HG03135 (cell line): Measurements from ENCODE around the gene CMTM6.
"Not testable (repeated sequence)": the region's sequence is repeated elsewhere in the genome, so short reads cannot be mapped to it uniquely, and the experiment has no call there.

Source experiments
- ATAC-seq: cut with Tn5 transposase; IDR thresholded peaks from one replicate; pipeline ENCODE4 v1.9.1; 2021; ENCODE audit warnings: mild to moderate bottlenecking, moderate library complexity; ENCODE audit not compliant: unreplicated experiment

The CMTM6 gene

DNA sequence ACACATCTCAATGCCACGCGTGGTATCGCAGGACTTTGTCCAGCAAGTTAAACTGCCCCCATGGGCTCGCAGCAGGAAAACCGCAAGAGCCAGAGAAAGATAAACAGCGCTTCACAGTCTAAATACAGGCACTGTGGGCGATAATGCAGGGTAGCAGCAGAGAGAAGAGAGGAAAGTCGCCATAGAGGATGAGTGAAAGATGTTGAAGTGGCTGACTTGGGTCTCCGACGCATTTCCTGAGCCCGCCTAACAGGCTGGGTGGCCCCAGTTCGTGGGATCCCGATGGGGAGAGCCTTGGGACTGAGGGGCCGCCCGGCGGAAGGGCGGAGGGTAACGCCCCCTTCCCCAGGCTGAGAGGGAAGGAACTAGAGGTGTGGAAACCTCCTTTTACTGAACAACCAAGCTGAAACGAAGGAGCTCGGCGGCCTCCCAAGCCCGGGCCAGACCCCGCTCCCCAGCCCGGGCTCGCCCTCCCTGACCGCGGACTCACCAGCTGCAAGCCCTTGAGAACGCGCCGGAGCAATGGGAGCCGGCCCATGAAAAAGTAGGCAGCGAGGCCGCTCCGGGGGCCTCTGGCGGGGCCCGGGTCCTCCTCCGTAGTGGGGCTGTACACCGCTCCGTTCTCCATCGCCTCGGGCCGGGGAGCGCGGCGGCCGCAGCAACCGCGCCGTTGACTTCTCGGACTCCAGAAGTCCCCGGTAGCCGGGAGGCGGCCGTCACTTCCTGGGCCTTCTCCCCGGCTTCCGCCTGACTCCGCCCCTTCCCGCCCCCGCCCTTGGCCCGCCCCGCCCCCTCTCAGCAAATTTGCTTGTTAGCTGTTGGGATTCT is at the start of gene CMTM6:
CMTM6 (minus strand) TSS at position 735 of the 828 bp plus-strand sequence; CDS start at position 628, 107 bp downstream.
- peak; percentile 72 for ATAC-seq

DNA sequence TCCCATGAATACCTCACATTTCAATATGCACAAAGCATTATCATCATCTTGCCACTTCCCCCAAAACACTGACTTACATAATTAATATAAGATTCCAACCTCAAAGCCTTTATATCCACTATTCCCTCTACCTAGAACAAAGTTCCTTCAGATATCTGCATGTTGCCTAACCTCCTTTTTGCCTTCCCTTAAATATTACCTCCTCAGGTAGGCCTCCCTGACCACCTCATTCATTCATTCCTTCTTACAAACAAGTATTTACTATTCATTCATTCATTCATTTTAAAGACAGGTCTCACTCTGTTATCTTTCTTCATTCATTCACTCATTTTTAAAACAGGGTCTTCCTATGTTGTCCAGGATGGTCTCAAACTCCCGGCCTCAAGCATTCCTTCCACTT is 49.4 kb upstream of the CMTM6 start:
- ATAC-seq: no peak

DNA sequence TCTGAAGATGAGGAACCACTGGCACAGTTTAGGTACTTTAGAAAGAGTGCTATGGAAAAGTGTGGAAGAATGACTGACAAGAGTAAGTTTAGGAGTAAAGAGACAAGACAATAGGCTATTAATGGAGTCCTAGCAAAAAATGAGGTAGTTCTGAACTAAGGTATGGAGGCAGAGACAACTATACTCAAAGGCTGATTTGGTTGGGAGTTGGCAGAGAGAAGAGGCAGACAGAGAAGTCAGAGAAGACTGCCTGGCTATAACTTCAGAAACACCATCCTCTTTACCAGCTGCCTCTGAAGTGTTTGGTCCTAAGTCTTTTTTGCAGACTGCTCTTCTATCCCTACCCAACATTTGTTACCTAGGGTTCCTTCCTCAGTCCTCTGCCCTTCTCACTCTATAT is 48.8 kb upstream of the CMTM6 start:
- ATAC-seq: no peak

GRCh38 chr3:32551087-32551486 is 48.4 kb upstream of the CMTM6 start:
- ATAC-seq: no peak

- ATAC-seq: no peak
Measured at GRCh38 chr3:32545305-32545704, 42.7 kb upstream of the CMTM6 start.

DNA sequence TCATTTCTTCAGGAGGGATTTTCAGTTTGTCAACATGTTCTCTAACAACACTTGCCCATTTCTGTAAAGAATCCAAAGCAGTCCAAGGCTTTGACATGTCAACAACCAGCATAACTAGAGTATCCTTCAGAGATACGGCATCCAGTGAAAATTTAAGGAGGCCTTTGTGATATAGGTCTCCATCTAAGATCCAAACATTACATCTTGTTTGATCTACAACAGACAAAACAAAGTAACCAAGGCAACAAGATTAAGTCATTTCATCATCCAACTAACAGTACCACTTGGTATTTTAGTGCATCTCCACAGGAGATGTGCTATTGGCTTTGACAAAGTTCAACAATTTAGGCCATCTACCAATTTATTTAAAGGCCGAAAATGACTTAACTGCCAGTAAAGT is 42.2 kb upstream of the CMTM6 start:
- ATAC-seq: no peak

DNA sequence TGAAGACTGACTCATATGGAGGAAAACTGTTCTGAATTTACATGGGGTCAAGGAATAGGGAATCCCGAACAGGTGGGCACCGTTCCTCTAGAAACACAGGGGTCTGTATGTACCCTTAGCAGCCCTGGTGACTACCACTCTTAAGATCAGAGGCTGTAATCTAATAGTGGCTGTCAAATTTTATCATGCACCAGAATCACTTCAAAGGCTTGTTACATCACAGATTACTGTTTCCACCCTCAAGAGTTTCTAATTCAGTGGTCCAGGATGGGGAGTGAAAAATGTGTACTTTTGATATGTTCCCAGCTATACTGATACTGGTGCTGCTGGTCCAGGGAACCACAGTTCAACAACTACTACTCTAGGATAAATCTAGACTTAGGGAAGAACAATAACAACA is 40.2 kb upstream of the CMTM6 start:
- no peak for ATAC-seq

DNA sequence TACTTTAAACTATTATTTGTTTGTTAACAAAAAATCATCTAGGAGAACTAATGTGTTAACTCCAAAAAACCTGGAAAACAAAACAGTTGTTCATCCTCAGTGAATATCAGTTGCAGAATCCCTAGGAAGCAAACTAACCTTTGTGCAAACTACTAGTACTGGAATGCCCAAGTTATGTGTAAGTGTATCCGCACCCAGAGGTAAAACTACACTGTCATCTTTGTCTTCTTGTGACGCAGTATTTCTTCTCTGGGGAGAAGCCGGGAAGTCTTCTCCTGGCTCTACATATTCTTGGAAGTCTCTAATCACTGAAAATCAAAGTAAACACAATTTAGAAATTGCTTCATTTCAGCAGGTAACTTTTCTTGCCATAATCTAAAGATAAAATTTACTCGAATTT is 38.2 kb upstream of the CMTM6 start:
- no peak for ATAC-seq

DNA sequence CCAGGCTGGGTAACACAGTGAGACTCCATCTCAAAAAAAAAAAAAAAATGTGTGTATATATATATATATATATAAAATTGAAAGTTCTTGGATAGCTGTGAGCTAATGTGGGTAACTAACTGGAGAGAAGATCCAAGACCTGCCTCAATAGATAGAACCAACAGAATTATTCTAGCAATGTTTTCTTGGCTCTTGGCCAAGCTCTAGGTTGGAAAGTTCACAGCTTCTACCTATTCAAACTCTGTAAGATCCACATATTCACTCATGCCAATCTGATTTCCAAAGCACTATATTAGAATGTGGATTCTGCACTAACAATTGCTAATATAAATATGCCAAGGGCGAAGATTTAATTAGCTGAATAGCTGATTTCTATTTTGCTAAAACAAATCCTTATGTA is 29.8 kb upstream of the CMTM6 start:
- no peak for ATAC-seq

DNA sequence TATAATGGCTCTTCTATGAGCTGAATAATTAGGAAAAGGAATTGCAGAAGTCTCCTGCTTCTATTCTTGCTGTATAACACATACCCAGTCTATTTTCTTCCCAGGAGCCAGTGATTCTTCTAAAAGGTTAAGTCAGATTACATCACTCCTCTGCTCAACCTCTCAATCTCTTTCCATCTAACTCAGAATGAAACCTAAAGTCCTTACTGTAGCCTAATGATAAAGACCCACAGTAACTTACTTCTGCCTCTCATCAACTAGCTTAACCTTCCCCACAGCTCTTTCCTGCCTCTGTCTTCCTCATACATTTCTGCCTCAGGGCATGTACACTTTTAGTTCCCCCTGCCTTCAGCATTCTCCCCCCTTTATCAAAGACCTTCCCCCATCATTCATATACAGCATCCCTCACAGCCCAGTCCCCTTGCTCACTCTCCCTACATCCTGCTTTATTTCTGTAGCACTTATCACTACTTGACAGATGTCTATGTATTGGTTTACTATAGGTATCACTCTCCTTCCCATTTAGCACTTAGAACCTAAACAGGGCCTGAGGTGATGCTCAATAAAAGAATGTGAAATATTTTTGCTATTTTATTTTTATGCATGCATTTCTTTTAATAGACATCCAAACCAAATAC is 28.5 kb upstream of the CMTM6 start:
- ATAC-seq: no peak

DNA sequence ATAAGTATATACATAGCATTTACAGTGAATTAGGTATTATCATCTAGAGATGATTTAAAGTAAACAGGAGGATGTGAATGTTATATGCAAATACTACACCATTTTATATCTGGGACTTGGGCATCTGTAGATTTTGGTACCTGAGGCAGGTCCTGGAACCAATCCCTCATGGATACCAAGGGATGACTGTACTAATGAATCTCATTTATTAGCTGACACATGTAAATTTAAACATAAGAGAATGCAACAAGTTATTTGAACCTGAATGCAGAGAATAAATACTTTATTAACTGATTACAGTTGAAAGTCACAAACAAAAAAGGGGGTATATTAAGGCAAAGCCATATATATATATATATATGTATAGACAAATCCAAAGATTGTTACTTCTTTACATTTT is 23.1 kb upstream of the CMTM6 start:
- no peak for ATAC-seq

GRCh38 chr3:32522682-32523081 is 20.0 kb upstream of the CMTM6 start:
- no peak for ATAC-seq

GRCh38 chr3:32518921-32519320 is 16.3 kb upstream of the CMTM6 start:
- ATAC-seq: not testable (repeated sequence)

GRCh38 chr3:32516751-32517150 is 14.1 kb upstream of the CMTM6 start:
- not testable (repeated sequence) for ATAC-seq

DNA sequence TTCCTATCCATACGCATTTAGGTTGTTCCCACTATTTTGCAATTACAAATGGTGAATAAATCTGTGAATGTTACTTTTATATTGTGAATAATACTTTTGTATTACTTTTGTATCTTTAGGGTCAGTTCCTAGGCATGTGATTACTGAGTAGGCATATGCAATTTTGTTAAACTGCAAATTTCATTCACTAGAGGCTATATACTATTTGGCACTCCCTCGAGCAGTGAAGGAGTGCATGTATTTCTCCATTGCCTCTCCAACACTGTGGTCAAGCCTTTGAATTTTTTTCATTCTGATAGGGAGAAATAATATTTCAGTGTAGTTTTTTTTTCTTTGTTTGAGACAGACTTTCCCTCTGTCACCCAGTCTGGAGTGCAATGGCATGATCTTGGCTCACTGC is 8.4 kb upstream of the CMTM6 start:
- ATAC-seq: no peak

- peak; percentile 80 for ATAC-seq
Measured at GRCh38 chr3:32510075-32510724, 7.5 kb upstream of the CMTM6 start.

GRCh38 chr3:32508711-32509110 is 6.1 kb upstream of the CMTM6 start:
- ATAC-seq: no peak

GRCh38 chr3:32506466-32506865 is 3.8 kb upstream of the CMTM6 start:
- ATAC-seq: no peak

DNA sequence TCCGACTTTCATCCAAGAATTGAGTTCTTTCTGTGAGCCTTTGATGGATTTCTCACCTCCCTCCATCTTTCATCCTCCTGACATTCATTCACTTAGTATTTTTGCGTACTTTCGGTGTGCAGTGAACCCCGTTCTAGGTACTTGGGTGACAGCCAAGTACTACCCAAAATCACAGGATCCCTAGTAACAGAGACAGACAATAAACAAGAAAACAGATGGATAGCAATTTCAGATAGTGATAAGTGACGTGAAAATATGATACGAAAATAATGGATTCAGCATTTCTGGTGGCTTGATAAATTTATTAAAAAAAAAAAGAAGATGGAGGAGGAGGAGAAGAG is 264 bp upstream of the CMTM6 start:
- ATAC-seq: peak; percentile 8

GRCh38 chr3:32501783-32502117 is 902 bp downstream of the CMTM6 start:
- no peak for ATAC-seq

DNA sequence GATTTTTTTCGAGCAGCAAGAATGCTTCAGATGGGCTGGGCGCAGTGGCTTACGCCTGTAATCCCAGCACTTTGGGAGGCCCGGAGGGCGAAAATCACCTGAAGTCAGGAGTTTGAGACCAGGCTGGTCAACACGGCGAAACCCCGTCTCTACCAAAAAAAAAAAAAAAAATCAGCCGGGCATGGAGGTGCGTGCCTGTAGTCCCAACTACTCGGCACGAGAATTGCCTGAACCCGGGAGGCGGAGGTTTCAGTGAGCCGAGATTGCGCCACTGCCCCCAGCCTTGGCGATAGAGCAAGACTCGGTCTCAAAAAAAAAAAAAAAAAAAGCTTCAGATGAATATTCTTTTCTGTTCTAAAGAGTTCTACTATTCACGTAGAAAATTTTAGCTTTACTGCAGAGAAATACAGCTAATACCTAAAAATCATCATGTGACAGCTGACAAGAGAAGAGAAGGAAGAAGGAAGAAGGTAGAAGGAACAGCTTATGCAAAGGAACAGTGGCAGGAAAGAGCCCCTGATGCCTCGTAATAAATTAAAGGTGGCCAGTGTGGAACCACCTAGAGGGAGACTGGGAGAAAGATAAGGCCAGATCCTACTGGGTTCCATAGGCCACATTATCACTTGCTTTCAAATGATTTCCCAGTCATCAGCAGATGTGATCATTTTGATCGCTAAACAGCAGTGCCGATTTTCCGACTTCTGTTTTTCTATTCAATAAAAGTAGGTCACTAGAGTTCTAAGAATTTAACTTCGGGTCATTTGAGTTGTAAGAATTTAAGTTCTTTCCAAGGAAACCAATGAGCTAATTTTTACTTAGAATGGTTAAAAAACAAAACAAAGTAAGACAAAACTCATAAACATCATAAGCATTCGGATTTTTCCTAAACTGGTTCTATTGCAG is 1.5 kb downstream of the CMTM6 start:
- ATAC-seq: no peak
